AG04449 (cell line): Measurements from ENCODE around the gene HES2.
"Not testable (repeated sequence)": the region's sequence is repeated elsewhere in the genome, so short reads cannot be mapped to it uniquely, and the experiment has no call there.

Source experiments
- CTCF ChIA-PET: fragments of 350-600 bp; formaldehyde crosslinking; extraction: SDS; loops from one replicate; lab custom pipeline; 2021; ENCODE audit warnings: antibody characterized with exemption; lab: Yijun Ruan, JAX
- POLR2A ChIA-PET: fragments of 400-600, 350-600 bp; formaldehyde crosslinking; extraction: SDS; loops from one replicate; lab custom pipeline; 2020; ENCODE audit warnings: antibody characterized with exemption, inconsistent platforms; lab: Yijun Ruan, JAX
- DNase-seq: peaks from one replicate; pipeline ENCODE4 v3.0.0-alpha.2; 2010; ENCODE audit warnings: low read depth, low spot score
- H3K4me3 ChIP-seq: 2 replicates; pipeline ENCODE4 v1.5.1; 2011; ENCODE audit warnings: low read depth, mild to moderate bottlenecking, control low read depth, low read length
- CTCF ChIP-seq: IDR thresholded peaks from one replicate; pipeline ENCODE4 v1.5.1; 2011; ENCODE audit warnings: mild to moderate bottlenecking, moderate library complexity, low read length, control low read depth, inconsistent platforms; ENCODE audit not compliant: insufficient read depth; ENCODE audit errors: missing control alignments

HES2 gene

GRCh38 chr1:6384135-6384534, 35.6 kb downstream of the HES2 start:
- ChIA-PET CTCF (interaction anchor here (0.6 to 2.2 kb wide), 10 partner anchors 10 to 139 kb away, joined by 3 to 10 read pairs (median 4); no protein-coding TSS in a partner anchor), POLR2A (no interaction called here)
- TF ChIP-seq CTCF = no peak
- no peak for DNase-seq
- H3K4me3 ChIP-seq = no peak overlapping the region

GRCh38 chr1:6380037-6380436, 39.7 kb downstream of the HES2 start:
- no peak for DNase-seq
- TF ChIP-seq CTCF = no peak
- CTCF ChIA-PET = interaction anchor here (0.9 to 4.6 kb wide), 5 partner anchors 11 to 59 kb away, joined by 3 to 26 read pairs (median 4); no protein-coding TSS in a partner anchor
- H3K4me3 ChIP-seq = no peak overlapping the region
- POLR2A ChIA-PET = no interaction called here

- POLR2A ChIA-PET = no interaction called here
- no peak overlapping the region for H3K4me3 ChIP-seq
- DNase-seq = no peak
- CTCF ChIA-PET = interaction anchor here (0.9 to 4.6 kb wide), 6 partner anchors 10 to 36 kb away, joined by 3 to 26 read pairs (median 4); no protein-coding TSS in a partner anchor
- TF ChIP-seq CTCF = no peak
These were observed 41.5 kb downstream of the HES2 start for GRCh38 chr1:6378096-6378746.

GRCh38 chr1:6373961-6374720, 45.6 kb downstream of the HES2 start:
- ChIA-PET POLR2A (no interaction called here), CTCF (interaction anchor here (0.8 to 2.5 kb wide), 3 partner anchors 31 to 64 kb away, joined by 3 to 5 read pairs (median 3); no protein-coding TSS in a partner anchor)
- TF ChIP-seq CTCF = no peak
- H3K4me3 ChIP-seq = no peak overlapping the region
- DNase-seq = no peak

GRCh38 chr1:6372236-6372635, 47.5 kb downstream of the HES2 start:
- H3K4me3 ChIP-seq, POLR2A ChIA-PET, DNase-seq: not testable (repeated sequence)
- CTCF ChIA-PET = interaction anchor here (1.1 to 3.5 kb wide), 5 partner anchors 10 to 125 kb away, joined by 3 to 27 read pairs (median 5); no protein-coding TSS in a partner anchor

GRCh38 chr1:6370006-6370405, 49.7 kb downstream of the HES2 start:
- no peak for TF ChIP-seq CTCF
- ChIA-PET CTCF (interaction anchor here (1.2 to 3.5 kb wide), 2 partner anchors 8 to 35 kb away, joined by 3 to 27 read pairs; no protein-coding TSS in a partner anchor), POLR2A (no interaction called here)
- no peak overlapping the region for H3K4me3 ChIP-seq
- DNase-seq = no peak
